Right lung (tissue), 5 donors: Measurements from ENCODE around the gene ASTN2. TPM values are rescaled to one million over a fixed set of nuclear protein-coding genes. Genes with fewer than 3 reads are reported as not detected.

ENCODE experiments used
- DNase-seq, 2 donors: peaks; one replicate each; pipeline ENCODE4 v3.0.0-alpha.2; 2013
- polyA plus RNA-seq, 5 donors: library from polyadenylated mRNA; unstranded; fragments of 120-200 nt; gene quantifications; one replicate each; pipeline versions ENCODE4 v1.2.1 to v1.2.3, GENCODE V29; 2013; ENCODE audit warnings: inconsistent platforms in 1 of 5, low replicate concordance in 1 of 5; ENCODE audit not compliant: insufficient read length in 5 of 5, insufficient read depth in 1 of 5

ASTN2 gene
- polyA plus RNA-seq, 5 donors: 4.4 to 5.2 (median 4.8) TPM

- no peak for DNase-seq
Measured at GRCh38 chr9:116484492-116485061, 930.3 kb downstream of the ASTN2 start.

- no peak for DNase-seq
Measured at GRCh38 chr9:116483622-116484491, 931.0 kb downstream of the ASTN2 start.

- DNase-seq: peak; percentile 49 to 71
Measured at GRCh38 chr9:116482740-116483139, 932.1 kb downstream of the ASTN2 start.

- DNase-seq: no peak
Measured at GRCh38 chr9:116480700-116481099, 934.2 kb downstream of the ASTN2 start.

GRCh38 chr9:116479967-116480366 is 934.9 kb downstream of the ASTN2 start:
- no peak for DNase-seq

- no peak for DNase-seq
Measured at GRCh38 chr9:116479056-116479544, 935.8 kb downstream of the ASTN2 start.

- DNase-seq: no peak
Measured at GRCh38 chr9:116477584-116478141, 937.2 kb downstream of the ASTN2 start.

GRCh38 chr9:116476935-116477381 is 937.9 kb downstream of the ASTN2 start:
- DNase-seq: peak; percentile 76 to 82

- DNase-seq: no peak
Measured at GRCh38 chr9:116476002-116476401, 938.9 kb downstream of the ASTN2 start.

GRCh38 chr9:116475201-116475600 is 939.7 kb downstream of the ASTN2 start:
- no peak for DNase-seq

- no peak for DNase-seq
Measured at GRCh38 chr9:116471944-116472506, 942.8 kb downstream of the ASTN2 start.

GRCh38 chr9:116471093-116471906 is 943.6 kb downstream of the ASTN2 start:
- peak; percentile 91 to 92 for DNase-seq

GRCh38 chr9:116468793-116469527 is 945.9 kb downstream of the ASTN2 start:
- DNase-seq: no peak

GRCh38 chr9:116468369-116468768 is 946.5 kb downstream of the ASTN2 start:
- DNase-seq: no peak

GRCh38 chr9:116467740-116468351 is 947.0 kb downstream of the ASTN2 start:
- DNase-seq: no peak

GRCh38 chr9:116466271-116467235 is 948.3 kb downstream of the ASTN2 start:
- DNase-seq: no peak

GRCh38 chr9:116465576-116466270 is 949.1 kb downstream of the ASTN2 start:
- peak in 1 of 2 donors; percentile 28 for DNase-seq

- no peak for DNase-seq
Measured at GRCh38 chr9:116464987-116465571, 949.8 kb downstream of the ASTN2 start.
